ENCODE results near the gene ACP4. TPM values are rescaled to one million over a fixed set of nuclear protein-coding genes. Genes with fewer than 3 reads are reported as not detected.
"Not testable (repeated sequence)": the region's sequence is repeated elsewhere in the genome, so short reads cannot be mapped to it uniquely, and the experiment has no call there.

The ACP4 gene
- total RNA-seq, 1 experiment from 2014 or later = not detected

GRCh38 chr19:50745221-50745620 lies 45.0 kb upstream of the ACP4 start:
- no peaks in the 10 kb centered on the region; the same call in 1 of the 2 replicates for H3K27me3 ChIP-seq (replicated peaks; ENCODE audit: control insufficient read depth, insufficient read depth, low read length)
- POLR2A ChIA-PET = no interaction called here
- BruUV-seq (replicated peaks) = no TSS peak
- H3K4me1 Mint-ChIP-seq (ENCODE audit: low read depth, unreplicated experiment) = no peaks in the 10 kb centered on the region
- intact Hi-C loops (cut with micrococcal nuclease; ENCODE audit: unreplicated experiment) = no loop called here
- 0 out of 2 replicates have a peak, but pooled peaks cover 5% of the 10 kb centered on the region for H3K4me1 ChIP-seq
- H3K36me3 Mint-ChIP-seq (ENCODE audit: insufficient read depth, unreplicated experiment) = no peaks in the 10 kb centered on the region
- H3K36me3 ChIP-seq (ENCODE audit: control insufficient read depth, insufficient read depth, low read length) = no peaks in the 10 kb centered on the region
- no peaks in the 10 kb centered on the region for H3K9me3 ChIP-seq
- peaks cover 5% of the 10 kb centered on the region for H3K27me3 Mint-ChIP-seq (ENCODE audit: insufficient read depth, unreplicated experiment)
- no peak for DNase-seq
- H3K4me3 Mint-ChIP-seq (ENCODE audit: unreplicated experiment) = no peak overlapping the region
- no peak overlapping the region for H3K27ac Mint-ChIP-seq (ENCODE audit: unreplicated experiment)
- H3K4me3 ChIP-seq (ENCODE audit: low read depth, low read length) = no peak overlapping the region
- CTCF ChIA-PET = no interaction called here
- no peak for TF ChIP-seq CTCF (IDR thresholded peaks at IDR 0.05; ENCODE audit: insufficient read depth in 1 of 2, low read depth in 1 of 2, low read length in 1 of 2, severe bottlenecking in 1 of 2, unreplicated experiment in 1 of 2)
- H3K9me3 Mint-ChIP-seq (ENCODE audit: unreplicated experiment) = no peaks in the 10 kb centered on the region

DNA sequence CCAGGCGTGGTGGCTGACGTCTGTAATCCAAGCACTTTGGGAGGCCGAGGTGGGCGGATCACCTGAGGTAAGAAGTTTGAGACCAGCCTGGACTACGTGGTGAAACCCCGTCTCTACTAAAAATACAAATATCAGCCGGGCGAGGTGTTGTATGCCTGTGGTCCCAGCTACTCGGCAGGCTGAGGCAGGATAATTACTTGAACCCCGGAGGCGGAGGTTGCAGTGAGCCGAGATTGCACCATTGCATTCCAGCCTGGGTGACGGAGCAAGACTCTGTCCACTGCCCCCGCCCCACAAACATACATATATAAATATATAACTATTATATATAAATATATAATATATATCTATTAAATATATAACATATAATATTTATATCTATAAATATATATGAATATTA lies 43.1 kb upstream of the ACP4 start:
- H3K36me3 ChIP-seq (ENCODE audit: control insufficient read depth, insufficient read depth, low read length); H3K4me3 ChIP-seq (ENCODE audit: low read depth, low read length); H3K27me3 ChIP-seq (replicated peaks; ENCODE audit: control insufficient read depth, insufficient read depth, low read length); CTCF ChIA-PET; H3K9me3 ChIP-seq; H3K4me1 Mint-ChIP-seq (ENCODE audit: low read depth, unreplicated experiment); H3K27ac Mint-ChIP-seq (ENCODE audit: unreplicated experiment); BruUV-seq (replicated peaks); H3K36me3 Mint-ChIP-seq (ENCODE audit: insufficient read depth, unreplicated experiment); intact Hi-C loops (cut with micrococcal nuclease; ENCODE audit: unreplicated experiment); H3K4me3 Mint-ChIP-seq (ENCODE audit: unreplicated experiment); POLR2A ChIA-PET; H3K9me3 Mint-ChIP-seq (ENCODE audit: unreplicated experiment); H3K4me1 ChIP-seq; DNase-seq; H3K27me3 Mint-ChIP-seq (ENCODE audit: insufficient read depth, unreplicated experiment): not testable (repeated sequence)

- intact Hi-C loops (cut with micrococcal nuclease; ENCODE audit: unreplicated experiment) = no loop called here
- no peaks in the 10 kb centered on the region for H3K4me1 Mint-ChIP-seq (ENCODE audit: low read depth, unreplicated experiment)
- DNase-seq = no peak
- Histone ChIP-seq H3K27me3 (replicated peaks; ENCODE audit: control insufficient read depth, insufficient read depth, low read length) (no peaks in the 10 kb centered on the region), H3K36me3 (ENCODE audit: control insufficient read depth, insufficient read depth, low read length) (no peaks in the 10 kb centered on the region), H3K9me3 (no peaks in the 10 kb centered on the region), H3K4me3 (ENCODE audit: low read depth, low read length) (no peak overlapping the region), H3K4me1 (no peaks in the 10 kb centered on the region)
- no peaks in the 10 kb centered on the region for H3K9me3 Mint-ChIP-seq (ENCODE audit: unreplicated experiment)
- H3K27ac Mint-ChIP-seq (ENCODE audit: unreplicated experiment) = no peak overlapping the region
- TF ChIP-seq CTCF (IDR thresholded peaks at IDR 0.05; ENCODE audit: insufficient read depth in 1 of 2, low read depth in 1 of 2, low read length in 1 of 2, severe bottlenecking in 1 of 2, unreplicated experiment in 1 of 2) = no peak
- BruUV-seq (replicated peaks) = no TSS peak
- ChIA-PET CTCF (interaction anchor here (0.5 kb wide), 1 partner anchor 47 kb away, joined by 3 read pairs; no protein-coding TSS in a partner anchor), POLR2A (interaction anchor here (0.6 kb wide), 1 partner anchor 125 kb away, joined by 3 read pairs; no protein-coding TSS in a partner anchor)
- H3K27me3 Mint-ChIP-seq (ENCODE audit: insufficient read depth, unreplicated experiment) = peaks cover 10% of the 10 kb centered on the region
- no peaks in the 10 kb centered on the region for H3K36me3 Mint-ChIP-seq (ENCODE audit: insufficient read depth, unreplicated experiment)
- no peak overlapping the region for H3K4me3 Mint-ChIP-seq (ENCODE audit: unreplicated experiment)
These were observed 40.7 kb upstream of the ACP4 start for GRCh38 chr19:50749490-50749889.

- CTCF ChIA-PET = interaction anchor here (0.5 kb wide), 1 partner anchor 48 kb away, joined by 3 read pairs; no protein-coding TSS in a partner anchor
- no peak for TF ChIP-seq CTCF (IDR thresholded peaks at IDR 0.05; ENCODE audit: insufficient read depth in 1 of 2, low read depth in 1 of 2, low read length in 1 of 2, severe bottlenecking in 1 of 2, unreplicated experiment in 1 of 2)
- Mint-ChIP-seq H3K4me3 (ENCODE audit: unreplicated experiment) (no peak overlapping the region), H3K27me3 (ENCODE audit: insufficient read depth, unreplicated experiment) (peaks cover 13% of the 10 kb centered on the region), H3K4me1 (ENCODE audit: low read depth, unreplicated experiment) (no peaks in the 10 kb centered on the region), H3K36me3 (ENCODE audit: insufficient read depth, unreplicated experiment) (no peaks in the 10 kb centered on the region), H3K27ac (ENCODE audit: unreplicated experiment) (no peak overlapping the region), H3K9me3 (ENCODE audit: unreplicated experiment) (no peaks in the 10 kb centered on the region)
- BruUV-seq (replicated peaks) = no TSS peak
- H3K4me3 ChIP-seq (ENCODE audit: low read depth, low read length) = no peak overlapping the region
- intact Hi-C loops (cut with micrococcal nuclease; ENCODE audit: unreplicated experiment) = no loop called here
- no peak for DNase-seq
- H3K9me3 ChIP-seq = no peaks in the 10 kb centered on the region
- H3K4me1 ChIP-seq = no peaks in the 10 kb centered on the region
- no peaks in the 10 kb centered on the region for H3K27me3 ChIP-seq (replicated peaks; ENCODE audit: control insufficient read depth, insufficient read depth, low read length)
- POLR2A ChIA-PET = interaction anchor here (0.6 kb wide), 1 partner anchor 126 kb away, joined by 3 read pairs; no protein-coding TSS in a partner anchor
- no peaks in the 10 kb centered on the region for H3K36me3 ChIP-seq (ENCODE audit: control insufficient read depth, insufficient read depth, low read length)
These were observed 40.2 kb upstream of the ACP4 start for GRCh38 chr19:50750010-50750409.

All from Caco-2 (cell line).